ENCODE results near the gene PIP5K1C. TPM values are rescaled to one million over a fixed set of nuclear protein-coding genes. Genes with fewer than 3 reads are reported as not detected.

PIP5K1C gene
- polyA plus RNA-seq, 1 donor from 2014 or later, result 7.1 TPM

- peak overlapping the region; percentile 78 for H3K4me3 ChIP-seq (ENCODE audit: low read length)
- no peaks in the 10 kb centered on the region for H3K9me3 ChIP-seq (ENCODE audit: low read length)
- H3K27me3 ChIP-seq (ENCODE audit: insufficient read depth, low read depth, low read length), result no peaks in the 10 kb centered on the region
- no peak for TF ChIP-seq EZH2 (IDR thresholded peaks at IDR 0.05; ENCODE audit: borderline replicate concordance, insufficient read depth, low read length, poor library complexity, severe bottlenecking)
- TF ChIP-seq SMC3 (conservative IDR thresholded peaks at IDR 0.05; ENCODE audit: poor library complexity), result no peak
- no peak for TF ChIP-seq MXI1 (conservative IDR thresholded peaks at IDR 0.05; ENCODE audit: poor library complexity, severe bottlenecking)
- TF ChIP-seq TAF1 (IDR thresholded peaks at IDR 0.05; ENCODE audit: low read depth), result no peak
- TF ChIP-seq POLR2AphosphoS5 (IDR thresholded peaks at IDR 0.05), result no peak
- no peaks in the 10 kb centered on the region for H3K36me3 ChIP-seq (ENCODE audit: insufficient read depth, low read length)
- H3F3A ChIP-seq (ENCODE audit: insufficient read depth, low read length, poor library complexity, severe bottlenecking), result no peaks in the 10 kb centered on the region
- H4K20me1 ChIP-seq (ENCODE audit: insufficient read depth), result no peaks in the 10 kb centered on the region
- H3K79me2 ChIP-seq (replicated peaks; ENCODE audit: insufficient read depth, low read length), result peaks cover 11% of the 10 kb centered on the region
- no peaks in the 10 kb centered on the region for H3K9me2 ChIP-seq (ENCODE audit: insufficient read depth, low read length)
- peak overlapping the region; percentile 58 for H3K4me2 ChIP-seq (ENCODE audit: low read length)
- peak overlapping the region; percentile 87 for H3K27ac ChIP-seq (ENCODE audit: low read length)
- peak overlapping the region; percentile 70 for H3K9ac ChIP-seq (ENCODE audit: low read length)
- peak overlapping the region; percentile 53 for H2AFZ ChIP-seq (ENCODE audit: low read depth, low read length)
Measured at GRCh38 chr19:3625996-3626472, 74.2 kb downstream of the PIP5K1C start.

DNA sequence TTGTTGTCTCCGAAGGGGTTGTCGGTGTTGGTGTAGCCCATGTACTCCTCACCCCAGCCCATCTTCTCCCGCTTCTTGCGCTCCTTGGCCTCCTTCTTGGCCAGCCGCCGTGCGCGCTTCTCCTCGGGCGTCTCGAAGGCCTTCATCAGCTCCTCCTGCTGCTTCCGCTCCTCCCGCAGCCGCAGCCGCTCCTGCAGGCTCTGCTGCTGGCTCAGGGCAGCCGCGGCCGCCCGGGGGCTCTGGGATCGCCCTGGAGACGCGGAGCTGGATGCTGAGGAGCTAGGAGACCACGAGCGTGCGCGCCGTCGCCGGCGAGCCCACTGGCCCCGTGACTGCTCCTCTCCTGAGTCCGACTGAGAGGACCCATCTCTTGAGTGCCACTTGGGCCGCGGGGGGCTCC is 76.6 kb downstream of the PIP5K1C start:
- Histone ChIP-seq H3K27me3 (ENCODE audit: insufficient read depth, low read depth, low read length) (no peaks in the 10 kb centered on the region), H3K79me2 (replicated peaks; ENCODE audit: insufficient read depth, low read length) (peaks cover 11% of the 10 kb centered on the region), H4K20me1 (ENCODE audit: insufficient read depth) (no peaks in the 10 kb centered on the region), H3K9ac (ENCODE audit: low read length) (no peak overlapping the region), H3K9me2 (ENCODE audit: insufficient read depth, low read length) (no peaks in the 10 kb centered on the region), H3F3A (ENCODE audit: insufficient read depth, low read length, poor library complexity, severe bottlenecking) (no peaks in the 10 kb centered on the region), H3K27ac (ENCODE audit: low read length) (no peak overlapping the region), H3K4me2 (ENCODE audit: low read length) (no peak overlapping the region), H3K36me3 (ENCODE audit: insufficient read depth, low read length) (no peaks in the 10 kb centered on the region), H3K4me3 (ENCODE audit: low read length) (no peak overlapping the region), H3K9me3 (ENCODE audit: low read length) (no peaks in the 10 kb centered on the region), H2AFZ (ENCODE audit: low read depth, low read length) (no peak overlapping the region)
- TF ChIP-seq REST (IDR thresholded peaks at IDR 0.05; ENCODE audit: borderline replicate concordance) (no peak), EZH2 (IDR thresholded peaks at IDR 0.05; ENCODE audit: borderline replicate concordance, insufficient read depth, low read length, poor library complexity, severe bottlenecking) (no peak), POLR2AphosphoS5 (IDR thresholded peaks at IDR 0.05) (no peak)

DNA sequence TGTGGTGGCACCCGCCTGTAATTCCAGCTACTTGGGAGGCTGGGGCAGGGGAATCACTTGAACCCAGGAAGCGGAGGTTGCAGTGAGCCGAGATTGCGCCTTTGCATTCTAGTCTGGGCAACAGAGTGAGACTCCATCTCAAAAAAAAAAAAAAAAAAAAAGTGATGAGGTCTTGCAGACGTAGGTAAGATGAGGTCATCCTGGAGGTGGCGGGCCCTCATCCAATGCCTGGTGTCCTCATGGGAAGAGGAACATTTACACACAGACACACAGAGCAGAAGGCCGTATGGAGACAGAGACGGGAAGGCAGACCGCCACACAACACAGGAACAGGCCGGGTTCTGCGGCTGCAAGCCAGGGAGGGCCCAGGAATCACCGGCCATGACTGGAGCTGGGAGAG is 78.0 kb downstream of the PIP5K1C start:
- Histone ChIP-seq H3K9ac (ENCODE audit: low read length) (no peak overlapping the region), H3K4me2 (ENCODE audit: low read length) (no peak overlapping the region), H3K27ac (ENCODE audit: low read length) (no peak overlapping the region), H2AFZ (ENCODE audit: low read depth, low read length) (no peak overlapping the region), H3K36me3 (ENCODE audit: insufficient read depth, low read length) (no peaks in the 10 kb centered on the region), H3K79me2 (replicated peaks; ENCODE audit: insufficient read depth, low read length) (peaks cover 11% of the 10 kb centered on the region), H3K27me3 (ENCODE audit: insufficient read depth, low read depth, low read length) (no peaks in the 10 kb centered on the region), H4K20me1 (ENCODE audit: insufficient read depth) (no peaks in the 10 kb centered on the region), H3K4me3 (ENCODE audit: low read length) (no peak overlapping the region), H3F3A (ENCODE audit: insufficient read depth, low read length, poor library complexity, severe bottlenecking) (no peaks in the 10 kb centered on the region), H3K9me3 (ENCODE audit: low read length) (no peaks in the 10 kb centered on the region), H3K9me2 (ENCODE audit: insufficient read depth, low read length) (no peaks in the 10 kb centered on the region)
- no peak for TF ChIP-seq EZH2 (IDR thresholded peaks at IDR 0.05; ENCODE audit: borderline replicate concordance, insufficient read depth, low read length, poor library complexity, severe bottlenecking)
- no peak for TF ChIP-seq CTCF (IDR thresholded peaks at IDR 0.05; ENCODE audit: poor library complexity, severe bottlenecking)
- TF ChIP-seq REST (IDR thresholded peaks at IDR 0.05; ENCODE audit: borderline replicate concordance), result no peak
- no peak for TF ChIP-seq MXI1 (conservative IDR thresholded peaks at IDR 0.05; ENCODE audit: poor library complexity, severe bottlenecking)
- TF ChIP-seq EP300 (conservative IDR thresholded peaks at IDR 0.05; ENCODE audit: poor library complexity, severe bottlenecking), result no peak
- no peak for TF ChIP-seq TAF1 (IDR thresholded peaks at IDR 0.05; ENCODE audit: low read depth)
- no peak for TF ChIP-seq POLR2AphosphoS5 (IDR thresholded peaks at IDR 0.05)
- no peak for TF ChIP-seq SMC3 (conservative IDR thresholded peaks at IDR 0.05; ENCODE audit: poor library complexity)
- no peak for TF ChIP-seq RAD21 (conservative IDR thresholded peaks at IDR 0.05)
